G401 (cell line): Measurements from ENCODE around the gene DTX2. TPM values are rescaled to one million over a fixed set of nuclear protein-coding genes. Genes with fewer than 3 reads are reported as not detected.
A peak's percentile ranks its signal among the peaks of the same experiment; 100 is the strongest.
"Not testable (repeated sequence)": the region's sequence is repeated elsewhere in the genome, so short reads cannot be mapped to it uniquely, and the experiment has no call there.

ENCODE experiments used
- DNase-seq: peaks from one replicate; pipeline ENCODE4 v3.0.0-alpha.2; 2015; ENCODE audit warnings: low spot score
- in situ Hi-C: cut with HindIII; loops from 2 replicates; pipeline ENCODE4 v1.10.0; 2016; ENCODE audit warnings: low sequenced_read_pairs, mixed read lengths
- total RNA-seq: library from RNA; depleted of rRNA; stranded (reverse); fragments of >200 nt; shearing (Covaris generic); gene quantifications from 2 replicates; pipeline ENCODE4 v1.2.3, GENCODE V29; 2014

Gene DTX2
- total RNA-seq, 1 experiment from 2014 or later: 20.1 TPM

DNA sequence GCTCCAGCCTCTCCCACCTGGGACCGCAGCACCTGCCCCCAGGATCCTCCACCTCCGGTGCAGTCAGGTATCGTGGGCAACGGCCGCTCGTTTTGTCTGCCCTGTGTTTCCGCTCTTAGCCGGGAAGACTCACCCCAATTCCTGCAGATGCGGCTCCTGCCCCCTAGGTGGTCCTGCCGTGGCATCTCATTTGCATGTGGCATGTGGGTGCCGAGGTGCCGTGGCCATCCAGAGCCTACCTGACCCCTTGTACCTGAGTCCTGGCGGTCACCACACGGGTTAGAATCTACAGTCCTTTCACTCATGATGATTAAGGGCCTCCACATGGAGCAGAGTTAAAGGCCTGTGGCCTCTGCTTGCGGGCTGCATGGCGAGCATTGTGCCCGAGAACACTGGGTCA, 21.6 kb downstream of the DTX2 start:
- DNase-seq, in situ Hi-C loops: not testable (repeated sequence)

DNA sequence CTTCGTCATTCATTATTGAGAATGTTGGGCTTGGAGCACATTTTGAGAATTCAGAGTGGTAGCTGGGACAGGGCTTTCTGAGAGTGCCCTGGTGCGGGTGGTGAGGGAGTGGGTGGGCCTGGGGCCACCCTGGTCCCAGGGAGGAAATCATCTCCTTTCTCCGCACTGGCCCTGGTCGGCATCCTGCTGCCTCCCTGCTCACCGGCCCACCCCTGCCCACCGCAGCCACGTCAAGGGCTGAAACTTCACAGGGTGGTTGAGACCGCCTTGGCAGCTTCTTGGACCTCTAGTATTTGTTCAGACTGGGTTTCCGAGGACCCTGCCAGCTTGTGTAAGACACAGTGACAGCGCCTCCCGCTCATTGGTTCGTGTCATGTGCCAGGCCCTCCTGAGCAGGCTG, 22.9 kb downstream of the DTX2 start:
- DNase-seq, in situ Hi-C loops: not testable (repeated sequence)

DNA sequence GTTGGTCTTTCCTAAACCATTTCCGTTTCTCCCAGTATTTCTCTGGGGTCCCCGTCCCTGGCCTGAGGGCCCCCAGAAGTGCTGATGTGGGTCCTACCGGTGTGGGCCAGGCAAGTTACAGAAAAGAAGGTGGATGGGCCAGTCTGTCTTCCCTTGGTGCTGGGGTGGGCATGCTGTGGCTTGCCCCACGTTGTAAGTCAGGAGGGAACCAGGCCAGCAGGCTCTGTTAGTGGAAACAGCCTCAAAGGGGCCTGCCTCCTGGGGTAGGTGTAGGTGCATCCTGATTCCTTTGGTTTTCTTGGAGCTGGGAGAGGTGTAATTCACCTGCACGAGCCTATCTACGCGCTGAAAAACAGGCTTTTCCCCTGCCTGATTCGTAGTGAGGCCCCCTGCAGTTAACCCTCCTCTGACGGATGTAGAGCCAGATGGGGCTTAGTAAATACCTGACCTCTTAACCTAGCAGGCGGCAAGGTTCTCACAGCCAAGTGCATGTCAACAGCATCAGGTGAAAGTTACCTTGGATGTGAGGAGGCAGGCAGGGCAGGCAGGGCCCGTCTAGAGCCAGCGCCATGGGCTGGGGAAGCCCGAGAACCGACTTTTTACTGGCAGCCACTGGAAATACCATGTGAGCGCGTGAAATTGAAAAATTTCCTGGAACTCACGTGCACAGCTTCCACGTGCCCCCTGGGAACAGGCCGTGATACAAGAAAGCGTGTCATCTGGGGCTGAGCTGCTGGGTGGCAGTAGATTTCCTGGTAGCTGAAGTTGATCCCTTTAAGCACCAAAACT, 24.5 kb downstream of the DTX2 start:
- DNase-seq, in situ Hi-C loops: not testable (repeated sequence)

DNA sequence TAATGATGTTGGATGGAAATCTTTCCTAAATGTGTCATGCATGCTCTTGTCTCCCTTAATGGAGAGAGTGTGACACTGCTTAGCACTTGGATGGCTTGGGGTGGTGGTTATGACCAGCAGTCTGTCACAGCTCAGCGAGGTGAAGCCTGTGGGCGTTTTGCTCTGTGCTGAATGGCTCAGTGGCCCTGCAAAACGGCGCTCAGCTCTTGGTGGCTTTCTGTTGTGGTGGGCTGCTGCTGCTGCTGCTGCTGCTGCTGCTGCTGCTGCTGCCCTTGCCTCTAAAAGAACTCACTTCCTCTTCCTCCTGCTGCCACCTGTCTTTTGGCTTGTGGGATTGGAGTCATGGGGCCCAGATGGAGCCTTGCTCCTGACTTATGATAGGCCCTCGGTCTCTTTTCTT, 25.1 kb downstream of the DTX2 start:
- in situ Hi-C loops, DNase-seq: not testable (repeated sequence)

DNA sequence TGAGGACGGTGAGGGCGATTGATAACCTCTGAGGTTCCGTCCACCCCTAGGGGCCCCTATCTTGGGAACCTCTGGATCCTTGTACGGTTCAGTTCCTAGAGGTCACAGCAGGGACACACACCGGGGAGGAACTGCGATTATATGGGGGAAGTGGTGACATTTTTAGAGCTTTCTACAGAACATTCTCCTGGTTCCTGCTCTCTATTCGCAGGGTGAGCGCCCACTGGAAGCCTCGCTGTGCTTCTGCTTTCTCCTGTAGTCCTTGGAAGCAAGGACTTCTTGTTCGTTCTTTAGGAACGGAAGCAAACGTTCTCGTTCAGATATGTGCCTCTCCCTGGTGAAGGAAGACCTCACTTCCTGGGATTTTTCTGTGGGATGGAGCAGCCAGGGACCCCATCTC, 26.5 kb downstream of the DTX2 start:
- DNase-seq, in situ Hi-C loops: not testable (repeated sequence)

DNA sequence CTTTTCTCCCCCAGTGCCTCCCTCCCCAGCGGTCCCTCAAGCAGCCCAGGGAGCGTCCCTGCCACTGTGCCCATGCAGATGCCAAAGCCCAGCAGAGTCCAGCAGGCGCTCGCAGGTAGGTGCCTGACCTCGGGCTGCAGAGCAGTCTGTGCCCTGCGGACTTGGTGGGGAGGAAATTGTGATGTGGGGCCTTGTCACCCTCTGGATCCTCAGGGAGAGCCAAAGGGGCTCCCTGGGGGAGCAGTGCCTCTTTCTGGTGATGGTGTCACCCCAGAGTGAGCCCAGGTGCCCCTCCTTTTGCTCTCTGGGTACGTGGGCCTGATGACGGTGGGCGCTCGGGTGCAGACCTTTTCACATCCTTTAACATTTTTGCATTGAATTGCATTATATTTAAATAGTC, 30.6 kb downstream of the DTX2 start:
- in situ Hi-C loops, DNase-seq: not testable (repeated sequence)

DNA sequence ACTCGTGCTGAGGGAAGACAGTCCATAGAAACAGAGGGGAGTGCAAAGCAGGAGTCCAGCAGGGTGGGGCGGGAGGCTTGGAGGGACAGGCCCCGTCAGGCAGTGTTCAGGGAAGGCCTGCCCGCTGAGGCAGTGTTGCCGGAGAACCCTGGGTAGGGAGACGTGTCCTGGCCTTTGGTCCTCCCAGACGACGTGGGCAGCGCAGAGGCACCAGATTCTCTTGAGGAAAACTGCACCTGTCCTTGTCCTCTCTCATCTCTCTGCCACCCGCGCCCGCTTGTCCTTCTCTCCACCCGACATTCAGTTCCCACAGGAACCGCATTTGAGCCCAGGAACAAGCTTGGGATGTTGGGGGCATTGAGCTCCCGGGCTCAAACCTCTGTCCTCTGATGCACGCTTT, 34.2 kb downstream of the DTX2 start:
- DNase-seq, in situ Hi-C loops: not testable (repeated sequence)

DNA sequence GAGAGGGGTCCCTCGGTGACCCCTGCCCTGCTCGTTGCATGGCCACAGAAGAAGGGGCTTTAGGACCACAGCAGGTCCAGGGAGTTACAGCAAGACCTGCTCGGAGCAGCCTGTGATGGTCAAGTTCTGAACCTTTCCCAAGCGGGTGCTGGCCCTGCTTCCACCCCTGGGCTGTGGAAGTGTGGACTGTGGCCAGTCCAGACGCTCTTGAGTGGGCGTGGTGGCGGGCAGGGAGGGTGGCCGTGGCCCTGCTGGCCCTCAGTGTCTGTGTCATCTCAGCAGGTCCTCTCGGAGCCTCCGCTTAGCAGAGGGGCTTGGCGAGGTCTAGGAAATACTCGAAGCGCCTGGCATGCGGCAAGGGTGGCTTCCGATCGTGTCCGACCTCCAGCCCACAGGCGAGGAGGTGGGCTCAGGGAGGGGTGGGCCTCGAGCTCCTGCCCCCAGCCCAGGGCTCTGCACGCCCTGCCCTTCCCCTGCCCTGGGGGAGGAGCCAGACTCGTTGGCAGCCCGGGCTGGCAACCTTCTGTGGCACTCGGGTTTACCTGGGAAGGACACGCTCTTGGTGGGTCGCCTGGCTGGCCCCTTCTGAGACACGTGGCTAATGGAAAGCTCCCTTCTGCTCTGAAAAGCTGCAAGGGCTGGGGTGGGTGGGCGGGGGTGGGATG, 36.5 kb downstream of the DTX2 start:
- in situ Hi-C loops, DNase-seq: not testable (repeated sequence)

DNA sequence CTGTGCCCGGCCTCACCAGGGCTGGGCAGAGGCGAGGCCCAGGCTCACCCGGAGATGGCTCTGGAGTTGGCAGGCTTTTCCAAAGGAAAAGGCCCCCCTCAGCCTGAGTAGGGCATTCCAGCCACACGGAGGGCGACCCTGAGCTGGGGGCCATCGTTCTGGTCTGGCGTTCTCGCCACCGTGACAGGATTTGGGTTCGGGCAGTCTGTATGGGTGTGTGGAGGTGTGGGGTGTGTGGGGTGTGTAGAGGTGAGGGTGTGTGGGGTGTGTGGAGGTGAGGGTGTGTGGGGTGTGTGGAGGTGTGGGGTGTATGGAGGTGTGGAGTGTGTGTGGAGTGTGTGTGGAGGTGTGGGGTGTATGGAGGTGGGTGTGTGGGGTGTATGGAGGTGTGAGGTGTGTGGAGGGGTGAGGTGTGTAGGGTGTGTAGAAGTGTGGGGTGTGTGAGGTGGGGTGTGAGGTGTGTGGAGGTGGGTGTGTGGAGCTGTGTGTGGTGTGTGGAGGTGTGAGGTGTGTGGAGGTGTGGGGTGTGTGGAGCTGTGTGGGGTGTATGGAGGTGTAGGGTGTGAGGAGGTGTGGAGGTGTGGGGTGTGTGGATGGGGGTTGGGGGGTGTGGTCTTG, 37.2 kb downstream of the DTX2 start:
- in situ Hi-C loops, DNase-seq: not testable (repeated sequence)

GRCh38 chr7:76499201-76499923, 37.9 kb downstream of the DTX2 start:
- in situ Hi-C loops, DNase-seq: not testable (repeated sequence)

- in situ Hi-C loops, DNase-seq: not testable (repeated sequence)
Measured at GRCh38 chr7:76499924-76500241, 38.4 kb downstream of the DTX2 start.

DNA sequence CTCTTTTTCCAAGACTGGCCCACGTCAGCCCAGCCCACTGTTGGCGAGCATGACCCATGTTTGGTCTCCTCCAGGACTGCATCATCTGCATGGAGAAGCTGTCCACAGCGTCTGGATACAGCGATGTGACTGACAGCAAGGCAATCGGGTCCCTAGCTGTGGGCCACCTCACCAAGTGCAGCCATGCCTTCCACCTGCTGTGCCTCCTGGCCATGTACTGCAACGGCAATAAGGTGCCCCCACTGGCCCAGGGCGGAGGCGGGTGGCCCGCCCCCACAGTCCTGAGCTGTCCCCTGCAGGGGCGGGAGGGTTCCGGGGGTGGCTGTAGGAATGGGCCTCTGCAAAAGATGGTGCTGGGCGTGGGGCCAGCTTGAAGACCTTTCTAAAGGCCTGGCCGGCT, 40.7 kb downstream of the DTX2 start:
- in situ Hi-C loops: not testable (repeated sequence)

GRCh38 chr7:76502836-76503235, 41.3 kb downstream of the DTX2 start:
- peak; percentile 30 for DNase-seq
- in situ Hi-C loops: not testable (repeated sequence)

More for the DNA sequence above, 40.7 kb downstream of the DTX2 start:
- not testable (repeated sequence) for DNase-seq

DNA sequence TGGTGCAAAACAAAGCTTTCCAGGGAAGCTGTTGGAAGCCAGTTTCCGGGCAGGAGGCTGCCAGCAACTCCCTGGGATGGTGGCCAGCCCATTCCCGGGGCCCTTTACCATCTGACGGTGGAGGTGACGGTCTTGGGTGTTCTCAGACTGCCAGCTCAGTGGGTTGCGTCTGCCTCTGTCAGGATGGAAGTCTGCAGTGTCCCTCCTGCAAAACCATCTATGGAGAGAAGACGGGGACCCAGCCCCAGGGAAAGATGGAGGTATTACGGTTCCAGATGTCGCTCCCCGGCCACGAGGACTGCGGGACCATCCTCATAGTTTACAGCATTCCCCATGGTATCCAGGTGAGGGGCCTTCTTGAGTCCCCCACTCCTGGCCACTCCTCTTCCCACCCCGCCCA, 41.7 kb downstream of the DTX2 start:
- DNase-seq, in situ Hi-C loops: not testable (repeated sequence)

DNA sequence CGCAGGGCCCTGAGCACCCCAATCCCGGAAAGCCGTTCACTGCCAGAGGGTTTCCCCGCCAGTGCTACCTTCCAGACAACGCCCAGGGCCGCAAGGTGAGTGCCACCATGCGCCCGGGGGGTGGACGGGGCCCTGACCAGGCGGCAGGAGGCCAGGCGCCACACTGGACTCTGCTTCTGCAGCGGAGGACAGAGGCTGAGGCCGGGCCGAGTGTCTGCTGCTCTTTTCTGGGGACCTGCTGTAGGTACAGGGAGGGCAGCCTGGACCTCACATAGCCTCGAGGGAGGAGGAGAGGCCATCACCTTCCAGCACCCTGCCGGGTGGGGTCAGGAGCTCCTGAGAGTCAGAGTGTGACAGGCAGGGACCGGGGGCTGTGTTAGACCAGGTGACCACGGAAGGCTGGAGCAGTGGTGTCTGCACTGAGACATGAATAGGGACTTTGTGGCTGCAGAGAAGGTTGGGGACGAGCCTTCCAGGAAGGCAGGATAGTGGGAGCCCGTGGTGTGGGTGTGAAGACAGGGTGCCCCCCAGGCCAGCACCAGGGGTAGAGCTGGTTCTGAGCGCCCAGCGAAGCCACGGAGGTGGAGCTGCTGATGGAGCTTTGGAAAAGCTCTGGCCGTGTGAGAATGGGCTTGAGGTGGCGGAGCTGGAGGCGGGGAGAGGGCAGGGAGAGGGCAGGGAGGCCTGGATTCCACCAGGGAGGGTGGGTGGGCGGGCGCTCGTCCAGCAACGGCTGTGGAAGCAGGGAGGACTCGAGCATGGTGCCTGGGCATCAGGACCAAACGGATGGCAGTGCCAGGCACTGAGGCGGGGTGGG, 43.0 kb downstream of the DTX2 start:
- DNase-seq, in situ Hi-C loops: not testable (repeated sequence)

- no peak for DNase-seq
- in situ Hi-C loops: no loop called here
Measured at GRCh38 chr7:76505168-76506080, 43.9 kb downstream of the DTX2 start.

DNA sequence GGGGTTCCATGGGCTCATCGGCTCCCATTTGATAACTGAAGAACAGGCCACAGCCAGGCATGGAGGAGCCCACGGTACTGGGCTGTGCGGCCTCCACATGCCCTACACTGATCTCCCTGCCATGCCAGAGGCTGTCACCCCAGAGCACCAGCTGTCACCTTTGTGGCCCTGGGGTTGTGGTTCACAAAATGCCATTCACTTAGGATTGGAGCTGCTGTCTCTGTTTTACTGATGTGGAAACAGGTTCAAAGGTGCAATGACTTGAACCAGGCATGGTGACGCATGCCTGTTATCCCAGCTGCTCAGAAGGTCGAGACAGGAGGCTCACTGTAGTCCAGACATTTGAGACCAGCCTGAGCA, 44.6 kb downstream of the DTX2 start:
- in situ Hi-C loops: no loop called here
- no peak for DNase-seq

- in situ Hi-C loops, DNase-seq: not testable (repeated sequence)
Measured at GRCh38 chr7:76506643-76507042, 45.1 kb downstream of the DTX2 start.
